NT2/D1 (cell line): ENCODE results near the gene ARSJ.

ENCODE experiments used
- DNase-seq: peaks from one replicate; pipeline ENCODE4 v3.0.0-alpha.2; 2011; ENCODE audit warnings: low read depth, low spot score
- H3K27me3 ChIP-seq: 2 replicates; pipeline ENCODE4 v1.6.0; 2011; ENCODE audit warnings: mild to moderate bottlenecking; ENCODE audit not compliant: insufficient read length, insufficient read depth
- H3K36me3 ChIP-seq: 2 replicates; pipeline ENCODE4 v1.6.1; 2011; ENCODE audit warnings: mild to moderate bottlenecking, low read length, mixed read lengths; ENCODE audit not compliant: insufficient read depth, insufficient read length
- H3K4me1 ChIP-seq: 2 replicates; pipeline ENCODE4 v1.5.1; 2011; ENCODE audit not compliant: insufficient read depth, insufficient read length
- H3K4me3 ChIP-seq: 2 replicates; pipeline ENCODE4 v1.5.1; 2011; ENCODE audit warnings: low read depth; ENCODE audit not compliant: insufficient read length
- H3K9ac ChIP-seq: 2 replicates; pipeline ENCODE4 v1.6.0; 2011; ENCODE audit warnings: low read depth; ENCODE audit not compliant: insufficient read length
- H3K9me3 ChIP-seq: 2 replicates; pipeline ENCODE4 v1.5.1; 2011; ENCODE audit warnings: mild to moderate bottlenecking, low read length; ENCODE audit not compliant: insufficient read depth
- SUZ12 ChIP-seq: IDR thresholded peaks from 2 replicates; pipeline ENCODE4 v1.6.1; 2011; ENCODE audit not compliant: insufficient read length, insufficient read depth; ENCODE audit errors: extremely low read depth
- YY1 ChIP-seq: IDR thresholded peaks from 2 replicates; pipeline ENCODE4 v1.6.1; 2011; ENCODE audit not compliant: insufficient read length, insufficient read depth
- ZNF274 ChIP-seq: IDR thresholded peaks from 2 replicates; pipeline ENCODE4 v1.6.1; 2011; ENCODE audit warnings: mild to moderate bottlenecking, low read depth, low read length

Gene ARSJ

DNA sequence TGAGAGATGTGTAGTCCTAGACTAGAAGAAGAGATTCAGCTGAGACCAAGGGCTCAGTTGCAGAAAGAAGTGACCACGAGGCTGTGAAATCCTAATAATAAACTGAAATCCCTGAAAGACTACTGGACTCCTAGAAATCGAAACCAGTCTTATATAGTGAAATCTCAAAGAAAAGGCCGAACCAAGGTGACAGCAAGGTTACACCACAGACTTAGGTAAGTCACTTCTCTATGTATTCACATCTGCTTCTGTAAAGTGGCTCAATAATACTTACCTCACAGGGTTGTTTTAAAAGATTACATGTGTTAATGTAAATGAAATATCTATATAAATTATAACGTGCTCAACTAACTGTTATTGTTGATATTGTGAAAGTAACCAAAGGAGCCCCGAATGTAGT, 60.3 kb downstream of the ARSJ start:
- Histone ChIP-seq H3K36me3 (no peaks in the 10 kb centered on the region), H3K4me1 (no peaks in the 10 kb centered on the region), H3K4me3 (no peak overlapping the region), H3K9ac (no peak overlapping the region), H3K9me3 (no peaks in the 10 kb centered on the region), H3K27me3 (no peaks in the 10 kb centered on the region)
- DNase-seq = no peak
- TF ChIP-seq SUZ12 (no peak), ZNF274 (no peak), YY1 (no peak)

DNA sequence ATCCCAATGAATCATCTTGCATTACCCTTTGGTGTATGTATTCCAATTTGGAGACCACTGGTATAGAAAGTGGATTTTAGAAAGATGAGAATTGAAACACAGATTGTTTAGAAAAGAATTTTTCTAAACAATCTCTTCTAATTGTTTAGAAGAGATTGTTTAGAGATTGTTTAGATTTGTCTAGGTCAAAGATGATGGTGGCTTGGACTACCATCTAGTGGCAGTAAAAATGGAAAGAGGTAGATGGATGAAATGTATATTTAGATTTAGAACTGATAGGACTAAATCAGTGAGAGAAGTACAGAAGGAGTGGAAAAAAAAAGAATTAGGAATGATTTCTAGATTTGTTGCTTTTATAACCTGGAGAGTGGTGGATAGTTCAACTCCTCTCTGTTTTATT, 70.6 kb downstream of the ARSJ start:
- H3K9me3 ChIP-seq = no peaks in the 10 kb centered on the region
- H3K36me3 ChIP-seq = no peaks in the 10 kb centered on the region
- H3K4me3 ChIP-seq = no peak overlapping the region
- H3K27me3 ChIP-seq = no peaks in the 10 kb centered on the region
- H3K9ac ChIP-seq = no peak overlapping the region
- no peaks in the 10 kb centered on the region for H3K4me1 ChIP-seq
- DNase-seq = no peak
- TF ChIP-seq SUZ12 = no peak

DNA sequence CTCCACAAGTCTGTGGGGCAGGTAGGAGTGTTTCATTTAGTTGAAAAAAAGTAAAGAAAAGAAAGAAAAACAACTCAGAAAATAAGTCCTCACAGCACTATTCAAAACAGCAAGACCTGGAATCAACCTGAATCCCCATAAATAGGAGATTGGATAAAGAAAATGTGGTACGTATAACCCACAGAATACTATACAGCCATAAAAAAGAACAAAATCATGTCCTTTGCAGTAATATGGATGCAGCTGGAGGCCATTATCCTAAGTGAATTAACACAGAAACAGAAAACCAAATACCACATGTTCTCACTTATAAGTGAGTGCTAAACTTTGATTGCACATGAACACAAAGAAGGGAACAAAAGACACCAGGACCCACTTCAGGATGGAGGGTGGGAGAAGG, 71.9 kb downstream of the ARSJ start:
- no peak overlapping the region for H3K4me3 ChIP-seq
- DNase-seq = no peak
- no peaks in the 10 kb centered on the region for H3K27me3 ChIP-seq
- peaks cover 9% of the 10 kb centered on the region for H3K36me3 ChIP-seq
- no peaks in the 10 kb centered on the region for H3K4me1 ChIP-seq
- H3K9me3 ChIP-seq = no peaks in the 10 kb centered on the region
- H3K9ac ChIP-seq = no peak overlapping the region
- TF ChIP-seq ZNF274 (no peak), SUZ12 (no peak), YY1 (no peak)

DNA sequence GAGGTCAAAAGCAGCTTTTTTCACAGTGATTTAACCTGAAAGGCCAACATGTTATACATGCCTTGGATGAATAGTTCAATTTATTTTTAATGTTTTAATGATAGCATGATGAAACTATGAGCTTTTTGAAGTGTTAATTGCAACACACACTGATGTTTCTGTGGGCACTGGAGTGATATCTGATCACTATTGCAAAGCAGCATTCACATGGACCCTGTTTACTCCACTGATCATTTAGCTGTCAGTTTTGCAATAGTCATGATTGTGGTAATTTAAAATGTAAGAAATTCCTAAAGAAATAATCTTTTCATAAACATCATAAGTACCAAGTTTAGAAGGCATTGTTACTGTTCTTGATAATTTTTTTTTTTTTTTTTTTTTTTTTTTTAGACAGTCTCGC, 74.1 kb downstream of the ARSJ start:
- TF ChIP-seq YY1 = no peak
- no peak for TF ChIP-seq SUZ12
- TF ChIP-seq ZNF274 = no peak
- H3K4me1 ChIP-seq = no peaks in the 10 kb centered on the region
- no peaks in the 10 kb centered on the region for H3K27me3 ChIP-seq
- no peaks in the 10 kb centered on the region for H3K9me3 ChIP-seq
- DNase-seq = no peak
- H3K9ac ChIP-seq = no peak overlapping the region
- no peak overlapping the region for H3K4me3 ChIP-seq
- peaks cover 9% of the 10 kb centered on the region for H3K36me3 ChIP-seq

DNA sequence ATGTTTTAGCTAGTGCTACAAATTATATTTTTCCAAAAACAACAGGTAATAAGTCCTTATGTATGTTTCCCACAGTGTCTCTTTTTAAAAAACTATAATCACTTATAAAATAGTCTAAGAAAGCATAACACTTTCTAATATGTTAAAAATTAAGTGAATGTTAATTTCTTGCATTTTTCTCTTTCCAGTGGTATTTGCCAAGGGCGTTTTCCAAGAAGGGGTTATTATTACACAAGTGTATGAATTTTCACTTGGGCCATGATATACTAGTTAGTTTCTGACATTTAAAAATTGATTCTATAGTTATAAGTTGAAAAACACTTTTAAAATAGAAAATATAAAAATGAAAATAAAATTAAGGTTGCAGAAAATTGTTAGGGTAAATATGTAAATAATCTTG, 74.6 kb downstream of the ARSJ start:
- Histone ChIP-seq H3K4me1 (no peaks in the 10 kb centered on the region), H3K27me3 (no peaks in the 10 kb centered on the region), H3K36me3 (peaks cover 9% of the 10 kb centered on the region), H3K4me3 (no peak overlapping the region), H3K9me3 (no peaks in the 10 kb centered on the region), H3K9ac (no peak overlapping the region)
- no peak for TF ChIP-seq YY1
- no peak for TF ChIP-seq ZNF274
- TF ChIP-seq SUZ12 = no peak
- no peak for DNase-seq

DNA sequence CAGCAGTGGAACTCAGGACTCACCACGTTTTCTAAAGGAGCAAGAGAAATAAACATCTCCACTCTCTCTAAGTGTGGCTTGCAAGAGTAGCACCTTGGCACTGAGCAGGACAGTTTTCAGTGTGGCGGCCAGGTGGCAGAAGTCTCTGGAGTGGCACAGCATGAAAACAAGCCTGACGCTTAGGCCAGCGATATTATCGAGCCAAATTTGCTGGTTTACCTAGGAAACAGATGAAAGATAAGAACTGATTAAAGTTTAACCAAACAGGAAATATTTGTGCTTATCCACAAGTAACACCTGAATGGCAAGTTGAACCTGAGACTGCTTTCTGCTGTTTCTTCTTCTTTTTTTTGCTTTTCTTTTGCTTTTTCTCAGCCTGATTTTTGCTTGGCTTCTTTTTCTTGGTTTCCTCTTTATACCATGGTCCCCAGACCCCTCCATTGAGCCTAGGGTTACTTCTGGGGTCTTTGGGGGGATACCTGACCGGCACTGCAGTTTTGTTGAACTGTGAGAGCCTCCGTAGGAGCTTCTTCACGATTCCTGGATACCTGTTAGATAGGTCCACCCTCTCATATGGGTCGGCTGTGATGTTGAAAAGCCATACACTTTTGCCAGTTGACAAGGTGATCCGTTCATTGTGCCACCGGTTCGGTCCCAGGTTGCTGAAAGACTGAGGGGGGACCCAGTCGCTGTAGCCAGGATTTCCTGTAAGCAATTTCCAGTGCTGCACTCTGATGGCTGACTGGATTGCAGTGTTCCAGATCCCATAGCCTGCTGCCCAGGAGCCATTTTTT, 77.3 kb downstream of the ARSJ start:
- no peaks in the 10 kb centered on the region for H3K27me3 ChIP-seq
- peaks cover 9% of the 10 kb centered on the region for H3K36me3 ChIP-seq
- no peak overlapping the region for H3K4me3 ChIP-seq
- no peak for DNase-seq
- H3K9me3 ChIP-seq = no peaks in the 10 kb centered on the region
- no peak overlapping the region for H3K9ac ChIP-seq
- no peak for TF ChIP-seq SUZ12
- no peak for TF ChIP-seq ZNF274
- TF ChIP-seq YY1 = no peak
- H3K4me1 ChIP-seq = no peaks in the 10 kb centered on the region

DNA sequence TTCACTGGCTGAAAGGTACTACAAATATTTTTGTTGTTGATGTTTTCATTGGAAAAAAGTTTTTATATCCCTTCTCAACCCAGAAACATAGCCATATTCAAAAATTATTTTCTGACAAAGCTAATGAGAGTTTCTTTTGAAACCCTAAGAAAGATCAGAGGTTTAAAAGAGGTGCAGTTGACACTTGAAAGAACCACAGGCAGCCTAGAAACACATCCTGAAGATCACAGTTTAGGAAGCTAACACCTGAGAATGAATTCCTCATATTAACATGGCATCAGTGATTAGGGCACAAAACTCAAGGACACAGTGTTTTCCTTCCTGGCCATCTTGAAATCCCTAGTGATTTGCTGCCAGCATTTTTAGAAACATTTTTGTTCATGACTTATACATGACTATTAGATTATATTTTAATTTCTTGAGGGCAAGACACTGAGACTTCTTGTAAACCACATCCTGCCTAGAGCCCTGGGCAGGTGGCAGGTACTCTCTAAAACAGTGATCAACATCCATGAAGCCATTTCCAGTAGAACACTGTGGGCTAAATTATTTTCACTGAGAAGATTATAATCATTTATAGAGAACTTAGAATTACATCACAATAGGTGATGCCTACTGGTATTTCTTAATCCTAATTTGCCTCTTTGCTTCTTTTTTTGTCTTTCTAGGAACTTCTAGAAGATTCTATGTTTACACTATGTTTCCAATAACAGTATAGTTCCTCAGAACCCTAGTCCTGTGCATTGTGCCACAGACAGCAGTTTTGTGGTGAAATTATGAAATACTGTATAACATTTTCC, 80.0 kb downstream of the ARSJ start:
- no peak overlapping the region for H3K4me3 ChIP-seq
- TF ChIP-seq ZNF274 (no peak), YY1 (no peak), SUZ12 (no peak)
- H3K9ac ChIP-seq = no peak overlapping the region
- H3K36me3 ChIP-seq = peaks cover 9% of the 10 kb centered on the region
- no peaks in the 10 kb centered on the region for H3K4me1 ChIP-seq
- no peak for DNase-seq
- H3K27me3 ChIP-seq = no peaks in the 10 kb centered on the region
- no peaks in the 10 kb centered on the region for H3K9me3 ChIP-seq
